ENCODE data around the gene CELF6.

The CELF6 gene

GRCh38 chr15:72334842-72335241 lies 14.9 kb upstream of the CELF6 start:
- TF ChIP-seq CTCF (IDR thresholded peaks at IDR 0.05) = no peak
- peaks cover 2% of the 10 kb centered on the region for H3K4me1 Mint-ChIP-seq
- H3K27ac Mint-ChIP-seq = no peak overlapping the region
- no peaks in the 10 kb centered on the region for H3K27me3 Mint-ChIP-seq (ENCODE audit: low read depth, poor library complexity)
- no peak for DNase-seq
- no peaks in the 10 kb centered on the region for H3K9me3 Mint-ChIP-seq
- no peak overlapping the region for H3K4me3 Mint-ChIP-seq
- H3K36me3 Mint-ChIP-seq (ENCODE audit: low read depth) = peaks cover 16% of the 10 kb centered on the region

- H3K4me3 Mint-ChIP-seq = no peak overlapping the region
- no peak for DNase-seq
- peaks cover 36% of the 10 kb centered on the region for H3K36me3 Mint-ChIP-seq (ENCODE audit: low read depth)
- no peaks in the 10 kb centered on the region for H3K27me3 Mint-ChIP-seq (ENCODE audit: low read depth, poor library complexity)
- no peaks in the 10 kb centered on the region for H3K4me1 Mint-ChIP-seq
- no peaks in the 10 kb centered on the region for H3K9me3 Mint-ChIP-seq
- no peak for TF ChIP-seq CTCF (IDR thresholded peaks at IDR 0.05)
- no peak overlapping the region for H3K27ac Mint-ChIP-seq
Observed at GRCh38 chr15:72331021-72331420, 11.1 kb upstream of the CELF6 start.

GRCh38 chr15:72323752-72324151 lies 3.8 kb upstream of the CELF6 start:
- no peak for TF ChIP-seq CTCF (IDR thresholded peaks at IDR 0.05)
- DNase-seq = no peak
- H3K36me3 Mint-ChIP-seq (ENCODE audit: low read depth) = peaks cover 41% of the 10 kb centered on the region
- peaks cover 15% of the 10 kb centered on the region for H3K9me3 Mint-ChIP-seq
- peaks cover 20% of the 10 kb centered on the region for H3K27me3 Mint-ChIP-seq (ENCODE audit: low read depth, poor library complexity)
- H3K4me1 Mint-ChIP-seq = peaks cover 16% of the 10 kb centered on the region
- H3K27ac Mint-ChIP-seq = no peak overlapping the region
- no peak overlapping the region for H3K4me3 Mint-ChIP-seq

- Mint-ChIP-seq H3K9me3 (peaks cover 12% of the 10 kb centered on the region), H3K36me3 (ENCODE audit: low read depth) (peaks cover 12% of the 10 kb centered on the region), H3K4me3 (peak overlapping the region; percentile 70), H3K4me1 (peaks cover 16% of the 10 kb centered on the region), H3K27me3 (ENCODE audit: low read depth, poor library complexity) (peaks cover 59% of the 10 kb centered on the region), H3K27ac (no peak overlapping the region)
- DNase-seq = peak; percentile 97
- no peak for TF ChIP-seq CTCF (IDR thresholded peaks at IDR 0.05)
Observed at GRCh38 chr15:72319360-72319984, 485 bp downstream of the CELF6 start.

- Mint-ChIP-seq H3K36me3 (ENCODE audit: low read depth) (peaks cover 2% of the 10 kb centered on the region), H3K9me3 (peaks cover 2% of the 10 kb centered on the region), H3K27me3 (ENCODE audit: low read depth, poor library complexity) (peaks cover 57% of the 10 kb centered on the region), H3K4me3 (peak overlapping the region; percentile 70), H3K4me1 (peaks cover 16% of the 10 kb centered on the region), H3K27ac (no peak overlapping the region)
- no peak for TF ChIP-seq CTCF (IDR thresholded peaks at IDR 0.05)
- DNase-seq = no peak
Observed at GRCh38 chr15:72318408-72318942, 1.5 kb downstream of the CELF6 start.
